ENCODE measurements around the gene SPDEF. TPM values are rescaled to one million over a fixed set of nuclear protein-coding genes. Genes with fewer than 3 reads are reported as not detected.

Gene SPDEF
- total RNA-seq, 2 experiments from 2014 or later = 0.34 to 0.54 TPM

GRCh38 chr6:34540222-34540621 is 15.9 kb downstream of the SPDEF start:
- no peaks in the 10 kb centered on the region for H3K4me1 ChIP-seq (ENCODE audit: insufficient read depth, low read length, poor library complexity, severe bottlenecking)
- ChIA-PET POLR2A (interaction anchor here (0.7 kb wide), 1 partner anchor 18 kb away, joined by 4 read pairs; no protein-coding TSS in a partner anchor), CTCF (ENCODE audit: unreplicated experiment) (no interaction called here)
- TF ChIP-seq EZH2phosphoT487 (IDR thresholded peaks at IDR 0.05; ENCODE audit: borderline replicate concordance, low read depth, low read length) = no peak
- no peak for TF ChIP-seq CTCF (conservative IDR thresholded peaks at IDR 0.05; ENCODE audit: low read length)
- no peak overlapping the region for H3K4me3 ChIP-seq (ENCODE audit: low read depth, low read length, poor library complexity, severe bottlenecking)
- no TSS peak for BruUV-seq (replicated peaks)
- H3K27ac ChIP-seq (ENCODE audit: low read depth, low read length, poor library complexity, severe bottlenecking) = no peak overlapping the region
- no peak overlapping the region for H3K4me2 ChIP-seq (ENCODE audit: low read length)
- H3K36me3 ChIP-seq (ENCODE audit: insufficient read depth, low read length) = no peaks in the 10 kb centered on the region
- H3K9me2 ChIP-seq (ENCODE audit: insufficient read depth, low read length) = no peaks in the 10 kb centered on the region
- H3K9me3 ChIP-seq (ENCODE audit: low read length) = no peaks in the 10 kb centered on the region
- H4K20me1 ChIP-seq (ENCODE audit: insufficient read depth, low read length) = no peaks in the 10 kb centered on the region
- no peak for DNase-seq (ENCODE audit: low spot score)
- H2AFZ ChIP-seq (ENCODE audit: low read length) = no peak overlapping the region
- no peaks in the 10 kb centered on the region for H3K79me2 ChIP-seq (ENCODE audit: insufficient read depth, low read depth, low read length)
- intact Hi-C loops (cut with micrococcal nuclease; ENCODE audit: unreplicated experiment) = no loop called here

GRCh38 chr6:34539181-34539580 is 16.9 kb downstream of the SPDEF start:
- no TSS peak for BruUV-seq (replicated peaks)

GRCh38 chr6:34538581-34538980 is 17.5 kb downstream of the SPDEF start:
- TF ChIP-seq EZH2phosphoT487 (IDR thresholded peaks at IDR 0.05; ENCODE audit: borderline replicate concordance, low read depth, low read length) (no peak), CTCF (conservative IDR thresholded peaks at IDR 0.05; ENCODE audit: low read length) (no peak)
- Histone ChIP-seq H4K20me1 (ENCODE audit: insufficient read depth, low read length) (no peaks in the 10 kb centered on the region), H3K9me2 (ENCODE audit: insufficient read depth, low read length) (no peaks in the 10 kb centered on the region), H3K4me3 (ENCODE audit: low read depth, low read length, poor library complexity, severe bottlenecking) (no peak overlapping the region), H3K9me3 (ENCODE audit: low read length) (no peaks in the 10 kb centered on the region), H3K36me3 (ENCODE audit: insufficient read depth, low read length) (peaks cover 7% of the 10 kb centered on the region; the same call in 1 of the 2 replicates), H2AFZ (ENCODE audit: low read length) (no peak overlapping the region), H3K27ac (ENCODE audit: low read depth, low read length, poor library complexity, severe bottlenecking) (no peak overlapping the region), H3K4me1 (ENCODE audit: insufficient read depth, low read length, poor library complexity, severe bottlenecking) (no peaks in the 10 kb centered on the region), H3K79me2 (ENCODE audit: insufficient read depth, low read depth, low read length) (no peaks in the 10 kb centered on the region), H3K4me2 (ENCODE audit: low read length) (no peak overlapping the region)
- CTCF ChIA-PET (ENCODE audit: unreplicated experiment) = no interaction called here
- DNase-seq (ENCODE audit: low spot score) = no peak
- POLR2A ChIA-PET = no interaction called here
- BruUV-seq (replicated peaks) = no TSS peak
- intact Hi-C loops (cut with micrococcal nuclease; ENCODE audit: unreplicated experiment) = no loop called here

More at GRCh38 chr6:34539181-34539580, 16.9 kb downstream of the SPDEF start:
- Histone ChIP-seq H3K9me2 (ENCODE audit: insufficient read depth, low read length) (no peaks in the 10 kb centered on the region), H3K79me2 (ENCODE audit: insufficient read depth, low read depth, low read length) (no peaks in the 10 kb centered on the region), H4K20me1 (ENCODE audit: insufficient read depth, low read length) (no peaks in the 10 kb centered on the region), H3K4me1 (ENCODE audit: insufficient read depth, low read length, poor library complexity, severe bottlenecking) (no peaks in the 10 kb centered on the region), H3K4me3 (ENCODE audit: low read depth, low read length, poor library complexity, severe bottlenecking) (no peak overlapping the region), H3K27ac (ENCODE audit: low read depth, low read length, poor library complexity, severe bottlenecking) (no peak overlapping the region), H3K4me2 (ENCODE audit: low read length) (no peak overlapping the region), H2AFZ (ENCODE audit: low read length) (no peak overlapping the region), H3K9me3 (ENCODE audit: low read length) (no peaks in the 10 kb centered on the region), H3K36me3 (ENCODE audit: insufficient read depth, low read length) (peaks cover 2% of the 10 kb centered on the region; the same call in 1 of the 2 replicates)
- ChIA-PET POLR2A (no interaction called here), CTCF (ENCODE audit: unreplicated experiment) (no interaction called here)
- TF ChIP-seq CTCF (conservative IDR thresholded peaks at IDR 0.05; ENCODE audit: low read length) = no peak
- intact Hi-C loops (cut with micrococcal nuclease; ENCODE audit: unreplicated experiment) = no loop called here
- DNase-seq (ENCODE audit: low spot score) = no peak
